BLaER1 (cell line): ENCODE data around the gene FITM2.

Source experiments
- H3K27ac ChIP-seq: shearing (Covaris generic); formaldehyde crosslinking; 2 replicates; pipeline ENCODE4 v1.8.1; 2022
- H3K27me3 ChIP-seq: shearing (Covaris generic); formaldehyde crosslinking; 2 replicates; pipeline ENCODE4 v1.8.1; 2022
- H3K36me3 ChIP-seq: shearing (Covaris generic); formaldehyde crosslinking; 2 replicates; pipeline ENCODE4 v1.8.1; 2022
- H3K4me1 ChIP-seq: shearing (Covaris generic); formaldehyde crosslinking; 2 replicates; pipeline ENCODE4 v1.8.1; 2022
- H3K4me2 ChIP-seq: shearing (Covaris generic); formaldehyde crosslinking; 2 replicates; pipeline ENCODE4 v1.8.1; 2022
- H3K4me3 ChIP-seq: shearing (Covaris generic); formaldehyde crosslinking; 2 replicates; pipeline ENCODE4 v1.8.1; 2022
- H3K9ac ChIP-seq: shearing (Covaris generic); formaldehyde crosslinking; 2 replicates; pipeline ENCODE4 v1.8.1; 2022
- H3K9me3 ChIP-seq: shearing (Covaris generic); formaldehyde crosslinking; 2 replicates; pipeline ENCODE4 v1.8.1; 2022
- H4K20me1 ChIP-seq: shearing (Covaris generic); formaldehyde crosslinking; 2 replicates; pipeline ENCODE4 v1.8.1; 2022
- Cebpa-rat ChIP-seq: shearing (Covaris generic); IDR thresholded peaks from 2 replicates; pipeline ENCODE4 v1.8.1; 2022

Gene FITM2

GRCh38 chr20:44310664-44311639 is at the start of gene FITM2:
Gene FITM2 (minus strand): TSS chr20:44311202. CDS start chr20:44311148, 54 bp downstream.
- peak within 1 kb of the TSS; percentile 91 for H3K4me3 ChIP-seq
- no peaks in the 10 kb centered on the region; the same call in 1 of the 2 replicates for H4K20me1 ChIP-seq
- H3K27ac ChIP-seq = peak within 1 kb of the TSS; percentile 79
- H3K9me3 ChIP-seq = no peaks in the 10 kb centered on the region
- H3K4me1 ChIP-seq = peaks cover 13% of the 10 kb centered on the region
- peaks cover 11% of the 10 kb centered on the region; the same call in 1 of the 2 replicates for H3K36me3 ChIP-seq
- no peaks in the 10 kb centered on the region for H3K27me3 ChIP-seq
- H3K9ac ChIP-seq = peak within 1 kb of the TSS; percentile 88
- H3K4me2 ChIP-seq = peak within 1 kb of the TSS; percentile 94
- TF ChIP-seq Cebpa-rat = no peak

- no peak for TF ChIP-seq Cebpa-rat
- no peak overlapping the region for H3K4me2 ChIP-seq
Measured at GRCh38 chr20:44360221-44360620, 49.2 kb upstream of the FITM2 start.

GRCh38 chr20:44358776-44359175 is 47.8 kb upstream of the FITM2 start:
- H3K27me3 ChIP-seq = no peaks in the 10 kb centered on the region
- no peak for TF ChIP-seq Cebpa-rat
- no peaks in the 10 kb centered on the region for H3K36me3 ChIP-seq
- H3K4me1 ChIP-seq = no peaks in the 10 kb centered on the region
- no peaks in the 10 kb centered on the region for H3K9me3 ChIP-seq
- no peaks in the 10 kb centered on the region for H4K20me1 ChIP-seq
- H3K9ac ChIP-seq = no peak overlapping the region
- H3K4me3 ChIP-seq = no peak overlapping the region
- H3K27ac ChIP-seq = no peak overlapping the region
- H3K4me2 ChIP-seq = no peak overlapping the region

More at GRCh38 chr20:44360221-44360620, 49.2 kb upstream of the FITM2 start:
- Histone ChIP-seq H3K9ac (no peak overlapping the region), H3K4me1 (no peaks in the 10 kb centered on the region), H3K36me3 (no peaks in the 10 kb centered on the region), H4K20me1 (no peaks in the 10 kb centered on the region), H3K27me3 (no peaks in the 10 kb centered on the region), H3K4me3 (no peak overlapping the region), H3K9me3 (no peaks in the 10 kb centered on the region), H3K27ac (no peak overlapping the region)

- no peak for TF ChIP-seq Cebpa-rat
- no peak overlapping the region for H3K27ac ChIP-seq
- H4K20me1 ChIP-seq = no peaks in the 10 kb centered on the region
- H3K9me3 ChIP-seq = no peaks in the 10 kb centered on the region
- no peaks in the 10 kb centered on the region for H3K4me1 ChIP-seq
- H3K36me3 ChIP-seq = no peaks in the 10 kb centered on the region
- no peaks in the 10 kb centered on the region for H3K27me3 ChIP-seq
- H3K4me3 ChIP-seq = no peak overlapping the region
- H3K4me2 ChIP-seq = no peak overlapping the region
- no peak overlapping the region for H3K9ac ChIP-seq
Measured at GRCh38 chr20:44357555-44358125, 46.6 kb upstream of the FITM2 start.

GRCh38 chr20:44357020-44357419 is 46.0 kb upstream of the FITM2 start:
- Histone ChIP-seq H3K27me3 (no peaks in the 10 kb centered on the region), H3K4me1 (no peaks in the 10 kb centered on the region), H3K36me3 (no peaks in the 10 kb centered on the region), H3K9me3 (no peaks in the 10 kb centered on the region), H4K20me1 (no peaks in the 10 kb centered on the region), H3K9ac (no peak overlapping the region), H3K4me2 (no peak overlapping the region), H3K27ac (no peak overlapping the region), H3K4me3 (no peak overlapping the region)
- no peak for TF ChIP-seq Cebpa-rat

GRCh38 chr20:44356353-44356723 is 45.3 kb upstream of the FITM2 start:
- no peaks in the 10 kb centered on the region for H3K36me3 ChIP-seq
- no peaks in the 10 kb centered on the region for H3K4me1 ChIP-seq
- TF ChIP-seq Cebpa-rat = no peak
- H3K4me3 ChIP-seq = no peak overlapping the region
- no peak overlapping the region for H3K9ac ChIP-seq
- no peaks in the 10 kb centered on the region for H3K27me3 ChIP-seq
- H3K9me3 ChIP-seq = no peaks in the 10 kb centered on the region
- H4K20me1 ChIP-seq = no peaks in the 10 kb centered on the region
- no peak overlapping the region for H3K4me2 ChIP-seq
- no peak overlapping the region for H3K27ac ChIP-seq

GRCh38 chr20:44355498-44356352 is 44.7 kb upstream of the FITM2 start, which contains the start of gene HNF4A:
Gene HNF4A (plus strand): TSS chr20:44355699. CDS start chr20:44355805, 106 bp downstream.
- Histone ChIP-seq H3K4me3 (no peak within 1 kb of the TSS), H4K20me1 (no peaks in the 10 kb centered on the region), H3K4me1 (no peaks in the 10 kb centered on the region), H3K9me3 (no peaks in the 10 kb centered on the region), H3K9ac (no peak within 1 kb of the TSS), H3K27me3 (no peaks in the 10 kb centered on the region), H3K36me3 (no peaks in the 10 kb centered on the region), H3K4me2 (no peak within 1 kb of the TSS), H3K27ac (no peak within 1 kb of the TSS)
- TF ChIP-seq Cebpa-rat = no peak

- Histone ChIP-seq H3K27me3 (no peaks in the 10 kb centered on the region), H3K4me2 (no peak overlapping the region), H3K9ac (no peak overlapping the region), H3K4me3 (no peak overlapping the region), H3K4me1 (no peaks in the 10 kb centered on the region), H3K27ac (no peak overlapping the region), H3K9me3 (no peaks in the 10 kb centered on the region), H3K36me3 (no peaks in the 10 kb centered on the region), H4K20me1 (no peaks in the 10 kb centered on the region)
- no peak for TF ChIP-seq Cebpa-rat
Measured at GRCh38 chr20:44354979-44355497, 44.0 kb upstream of the FITM2 start.

GRCh38 chr20:44350567-44350966 is 39.6 kb upstream of the FITM2 start:
- Histone ChIP-seq H3K9me3 (no peaks in the 10 kb centered on the region), H3K4me1 (no peaks in the 10 kb centered on the region), H3K4me2 (no peak overlapping the region), H3K4me3 (no peak overlapping the region), H4K20me1 (no peaks in the 10 kb centered on the region), H3K36me3 (no peaks in the 10 kb centered on the region), H3K27me3 (no peaks in the 10 kb centered on the region), H3K9ac (no peak overlapping the region), H3K27ac (no peak overlapping the region)
- TF ChIP-seq Cebpa-rat = no peak
